Kidney epithelial cell (primary cell): Measurements from ENCODE around the gene FSTL3. TPM values are rescaled to one million over a fixed set of nuclear protein-coding genes. Genes with fewer than 3 reads are reported as not detected.

ENCODE experiments used
- DNase-seq: peaks from one replicate; pipeline ENCODE4 v3.0.0-alpha.2; 2010; ENCODE audit warnings: low read depth
- H3K27me3 ChIP-seq: 2 replicates; pipeline ENCODE4 v1.6.0; 2011; ENCODE audit warnings: low read length; ENCODE audit not compliant: control insufficient read depth, insufficient read depth
- H3K36me3 ChIP-seq: 2 replicates; pipeline ENCODE4 v1.5.1; 2011; ENCODE audit warnings: low read length; ENCODE audit not compliant: control insufficient read depth, insufficient read depth
- H3K4me3 ChIP-seq: 2 replicates; pipeline ENCODE4 v1.5.1; 2011; ENCODE audit warnings: low read depth, mild to moderate bottlenecking, control low read depth, low read length
- CTCF ChIP-seq: IDR thresholded peaks from 2 replicates; pipeline ENCODE4 v1.5.1; 2011; ENCODE audit warnings: mild to moderate bottlenecking, moderate library complexity, low read length, control low read depth, inconsistent platforms; ENCODE audit not compliant: insufficient read depth, poor library complexity, severe bottlenecking
- total RNA-seq: library from RNA; depleted of rRNA; stranded (reverse); fragments of >200 nt; gene quantifications from 2 replicates; pipeline ENCODE4 v1.2.3, GENCODE V29; 2015

The FSTL3 gene
- total RNA-seq, 1 donor from 2014 or later, result 378 TPM

- H3K4me3 ChIP-seq, result peak within 1 kb of the TSS; percentile 70
- no peak for TF ChIP-seq CTCF
- no peaks in the 10 kb centered on the region for H3K36me3 ChIP-seq
- peak; percentile 93 for DNase-seq
- H3K27me3 ChIP-seq, result no peaks in the 10 kb centered on the region
Measured at GRCh38 chr19:633068-633785, 43.0 kb upstream of the FSTL3 start, which contains the start of gene POLRMT. TSS of gene POLRMT (minus strand) at chr19:633537. CDS start at chr19:633512, 25 bp downstream.

GRCh38 chr19:633786-634639, 42.2 kb upstream of the FSTL3 start:
- H3K4me3 ChIP-seq, result peak overlapping the region; percentile 70
- H3K36me3 ChIP-seq, result no peaks in the 10 kb centered on the region
- no peaks in the 10 kb centered on the region for H3K27me3 ChIP-seq
- TF ChIP-seq CTCF, result no peak
- no peak for DNase-seq

- Histone ChIP-seq H3K4me3 (no peak overlapping the region), H3K27me3 (peaks cover under 1% of the 10 kb centered on the region), H3K36me3 (no peaks in the 10 kb centered on the region)
- DNase-seq, result no peak
- no peak for TF ChIP-seq CTCF
Measured at GRCh38 chr19:634975-635652, 41.1 kb upstream of the FSTL3 start.

GRCh38 chr19:638906-639252, 37.3 kb upstream of the FSTL3 start:
- no peak for TF ChIP-seq CTCF
- Histone ChIP-seq H3K36me3 (no peaks in the 10 kb centered on the region), H3K27me3 (peaks cover 2% of the 10 kb centered on the region), H3K4me3 (no peak overlapping the region)
- no peak for DNase-seq

GRCh38 chr19:639253-640160, 36.7 kb upstream of the FSTL3 start, which contains the start of gene FGF22:
TSS of gene FGF22 (plus strand) at chr19:639879. CDS start at chr19:639926, 47 bp downstream.
- Histone ChIP-seq H3K4me3 (peak within 1 kb of the TSS; percentile 29), H3K36me3 (no peaks in the 10 kb centered on the region), H3K27me3 (peaks cover 2% of the 10 kb centered on the region)
- no peak for DNase-seq
- TF ChIP-seq CTCF, result no peak
